Liver (tissue), 3 donors: ENCODE results near the gene ITFG1.

Source experiments
- ATF3 ChIP-seq: IDR thresholded peaks from 2 replicates; pipeline ENCODE4 v1.6.1; 2016; ENCODE audit warnings: antibody characterized with exemption
- CTCF ChIP-seq: fragments of 150-350 bp; IDR thresholded peaks from 2 replicates; pipeline ENCODE4 v1.5.1; 2017; ENCODE audit warnings: improper control_type of control experiment, low read depth, low read length; ENCODE audit not compliant: missing input control
- EGR1 ChIP-seq, 2 donors: IDR thresholded peaks; 2 replicates each; pipeline ENCODE4 v1.6.1; 2016 to 2018; ENCODE audit warnings: antibody characterized with exemption in 2 of 2, low read depth in 2 of 2
- RAD21 ChIP-seq, 2 donors: IDR thresholded peaks; 2 replicates each; pipeline ENCODE4 v1.6.1; 2016; ENCODE audit warnings: antibody characterized with exemption in 2 of 2, mild to moderate bottlenecking in 2 of 2
- SP1 ChIP-seq: IDR thresholded peaks from 2 replicates; pipeline ENCODE4 v1.6.1; 2018; ENCODE audit warnings: antibody characterized with exemption, mild to moderate bottlenecking
- TAF1 ChIP-seq: conservative IDR thresholded peaks from 2 replicates; pipeline ENCODE4 v1.6.1; 2016; ENCODE audit warnings: antibody characterized with exemption, mild to moderate bottlenecking
- TF ChIP-seq, protein P1 (sequence below): IDR thresholded peaks from 2 replicates; pipeline ENCODE4 v1.6.1; 2016; ENCODE audit warnings: antibody characterized with exemption
- donor health status: healthy.
- donor health status: healthy.

DNA sequence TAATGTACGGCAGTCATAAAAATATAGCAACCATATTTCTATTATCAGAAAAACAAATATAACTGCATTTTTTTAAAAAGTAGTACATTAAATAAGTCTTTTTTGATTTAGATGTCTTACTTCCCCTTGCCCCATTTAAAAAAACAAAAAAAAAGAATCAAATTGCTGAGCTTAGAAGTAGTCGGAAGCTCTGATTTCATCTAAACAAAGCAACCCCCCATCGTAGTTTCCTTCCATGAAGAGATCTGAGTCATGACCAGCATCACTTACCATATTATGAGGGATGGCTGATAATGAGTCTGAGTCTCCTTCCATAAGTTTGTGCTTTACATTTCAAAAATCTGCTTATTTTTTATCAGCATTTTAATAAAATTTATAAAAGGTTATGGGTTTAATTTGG is 86.2 kb downstream of the ITFG1 start:
- no peak for TF ChIP-seq ATF3
- no peak for TF ChIP-seq CTCF
- TF ChIP-seq SP1 = no peak
- no peak for TF ChIP-seq TAF1
- no peak for TF ChIP-seq RAD21 (IDR thresholded peaks at IDR 0.05)
- TF ChIP-seq EGR1 (IDR thresholded peaks at IDR 0.05; ENCODE audit: low read depth in 2 of 2) = no peak
- TF ChIP-seq, protein P1, sequence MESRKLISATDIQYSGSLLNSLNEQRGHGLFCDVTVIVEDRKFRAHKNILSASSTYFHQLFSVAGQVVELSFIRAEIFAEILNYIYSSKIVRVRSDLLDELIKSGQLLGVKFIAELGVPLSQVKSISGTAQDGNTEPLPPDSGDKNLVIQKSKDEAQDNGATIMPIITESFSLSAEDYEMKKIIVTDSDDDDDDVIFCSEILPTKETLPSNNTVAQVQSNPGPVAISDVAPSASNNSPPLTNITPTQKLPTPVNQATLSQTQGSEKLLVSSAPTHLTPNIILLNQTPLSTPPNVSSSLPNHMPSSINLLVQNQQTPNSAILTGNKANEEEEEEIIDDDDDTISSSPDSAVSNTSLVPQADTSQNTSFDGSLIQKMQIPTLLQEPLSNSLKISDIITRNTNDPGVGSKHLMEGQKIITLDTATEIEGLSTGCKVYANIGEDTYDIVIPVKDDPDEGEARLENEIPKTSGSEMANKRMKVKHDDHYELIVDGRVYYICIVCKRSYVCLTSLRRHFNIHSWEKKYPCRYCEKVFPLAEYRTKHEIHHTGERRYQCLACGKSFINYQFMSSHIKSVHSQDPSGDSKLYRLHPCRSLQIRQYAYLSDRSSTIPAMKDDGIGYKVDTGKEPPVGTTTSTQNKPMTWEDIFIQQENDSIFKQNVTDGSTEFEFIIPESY = no peak
